HuH-7.5 (cell line): ENCODE measurements around the gene CLTB.
"Not testable (repeated sequence)": the region's sequence is repeated elsewhere in the genome, so short reads cannot be mapped to it uniquely, and the experiment has no call there.

ENCODE experiments used
- DNase-seq: peaks from one replicate; pipeline ENCODE4 v3.0.0; 2011; ENCODE audit warnings: low spot score

CLTB gene

GRCh38 chr5:176426876-176427275 lies 10.5 kb upstream of the CLTB start:
- DNase-seq = no peak

- DNase-seq = no peak
Observed at GRCh38 chr5:176425791-176426190, 9.5 kb upstream of the CLTB start.

GRCh38 chr5:176425138-176425537 lies 8.8 kb upstream of the CLTB start:
- no peak for DNase-seq

- DNase-seq = no peak
Observed at GRCh38 chr5:176424181-176424580, 7.8 kb upstream of the CLTB start.

- DNase-seq = no peak
Observed at GRCh38 chr5:176420972-176421544, 4.7 kb upstream of the CLTB start.

- no peak for DNase-seq
Observed at GRCh38 chr5:176420086-176420485, 3.7 kb upstream of the CLTB start.

GRCh38 chr5:176418251-176418650 lies 1.9 kb upstream of the CLTB start:
- DNase-seq = no peak

- no peak for DNase-seq
Observed at GRCh38 chr5:176416965-176417364, 626 bp upstream of the CLTB start.

GRCh38 chr5:176415240-176415951 lies 943 bp downstream of the CLTB start:
- no peak for DNase-seq

GRCh38 chr5:176414704-176415103 lies 1.6 kb downstream of the CLTB start:
- no peak for DNase-seq

GRCh38 chr5:176413709-176414191 lies 2.6 kb downstream of the CLTB start:
- no peak for DNase-seq

GRCh38 chr5:176413255-176413565 lies 3.1 kb downstream of the CLTB start:
- DNase-seq = no peak

- DNase-seq = no peak
Observed at GRCh38 chr5:176412517-176413254, 3.7 kb downstream of the CLTB start.

- DNase-seq = no peak
Observed at GRCh38 chr5:176410486-176411180, 5.7 kb downstream of the CLTB start.

- DNase-seq = no peak
Observed at GRCh38 chr5:176409765-176410164, 6.6 kb downstream of the CLTB start.

GRCh38 chr5:176408590-176408989 lies 7.7 kb downstream of the CLTB start:
- no peak for DNase-seq

- not testable (repeated sequence) for DNase-seq
Observed at GRCh38 chr5:176408252-176408573, 8.1 kb downstream of the CLTB start.

- no peak for DNase-seq
Observed at GRCh38 chr5:176407456-176408251, 8.7 kb downstream of the CLTB start.

- no peak for DNase-seq
Observed at GRCh38 chr5:176406436-176407052, 9.8 kb downstream of the CLTB start.

- no peak for DNase-seq
Observed at GRCh38 chr5:176405656-176406435, 10.5 kb downstream of the CLTB start.
